GM19467 (cell line): ENCODE data around the gene NDUFA1.
"Not testable (repeated sequence)": the region's sequence is repeated elsewhere in the genome, so short reads cannot be mapped to it uniquely, and the experiment has no call there.

Experiments used
- ATAC-seq: cut with Tn5 transposase; IDR thresholded peaks from one replicate; pipeline ENCODE4 v1.9.1; 2021; ENCODE audit warnings: mild to moderate bottlenecking, moderate library complexity; ENCODE audit not compliant: unreplicated experiment

The NDUFA1 gene

DNA sequence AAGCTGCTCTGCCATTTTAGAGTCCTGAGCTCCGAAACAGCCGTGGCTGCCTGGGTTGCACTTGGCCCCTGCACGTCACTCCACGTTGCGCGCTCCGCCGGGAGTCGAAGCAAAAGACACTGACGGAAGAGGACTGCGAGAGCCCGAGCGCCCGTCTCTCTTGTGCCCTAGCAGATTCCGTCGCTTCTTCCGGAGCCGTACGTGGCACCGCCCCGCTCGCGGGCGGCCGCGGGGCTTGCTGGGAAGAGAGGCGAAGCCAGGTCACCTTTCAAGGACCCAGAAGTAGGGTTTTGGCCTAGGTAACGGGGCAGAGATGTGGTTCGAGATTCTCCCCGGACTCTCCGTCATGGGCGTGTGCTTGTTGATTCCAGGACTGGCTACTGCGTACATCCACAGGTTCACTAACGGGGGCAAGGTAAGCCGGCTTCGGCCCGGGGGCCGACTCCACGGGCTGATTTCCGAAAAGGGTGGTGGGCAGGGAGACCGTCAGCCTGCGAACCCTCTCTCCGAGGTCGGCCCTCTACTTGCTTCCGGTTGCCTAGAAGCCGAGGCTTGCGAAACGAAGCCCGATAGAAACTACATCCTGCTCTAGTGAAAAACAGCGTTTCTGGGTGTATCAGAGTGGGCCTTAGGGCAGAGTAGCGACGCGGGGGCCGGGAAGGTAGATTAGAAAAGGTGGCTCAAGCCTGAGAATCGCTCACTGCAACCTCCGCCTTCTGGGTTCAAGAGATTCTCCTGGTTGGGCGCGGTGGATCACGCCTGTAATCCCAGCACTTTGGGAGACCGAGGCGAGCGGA is at the start of gene NDUFA1, which contains the start of gene RNF113A:
NDUFA1 (plus strand) TSS at position 234 of the 797 bp plus-strand sequence; CDS start at position 314, 80 bp downstream.
RNF113A (minus strand) TSS at position 135 of the 797 bp plus-strand sequence; CDS start at position 15, 120 bp downstream.
- ATAC-seq: peak; percentile 87

DNA sequence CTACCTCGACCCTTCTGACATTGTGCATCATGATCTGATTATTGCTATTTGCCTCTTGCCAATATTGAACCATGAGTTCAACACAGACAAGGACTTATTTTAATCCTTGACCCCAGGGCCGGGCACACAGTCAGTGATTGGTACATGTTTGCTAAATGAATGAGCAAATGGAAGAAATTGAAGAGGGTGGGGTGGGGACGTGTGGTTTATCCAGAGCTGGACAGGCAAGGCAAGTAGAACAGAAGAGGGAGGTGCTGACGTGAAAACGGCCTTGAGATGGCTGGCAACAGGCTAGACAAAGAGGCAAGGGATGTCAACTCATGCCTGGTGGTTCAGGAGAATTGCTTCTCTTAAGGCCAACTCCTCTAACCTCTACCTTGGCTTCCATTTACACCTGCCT is 47.4 kb upstream of the NDUFA1 start:
- ATAC-seq: not testable (repeated sequence)

DNA sequence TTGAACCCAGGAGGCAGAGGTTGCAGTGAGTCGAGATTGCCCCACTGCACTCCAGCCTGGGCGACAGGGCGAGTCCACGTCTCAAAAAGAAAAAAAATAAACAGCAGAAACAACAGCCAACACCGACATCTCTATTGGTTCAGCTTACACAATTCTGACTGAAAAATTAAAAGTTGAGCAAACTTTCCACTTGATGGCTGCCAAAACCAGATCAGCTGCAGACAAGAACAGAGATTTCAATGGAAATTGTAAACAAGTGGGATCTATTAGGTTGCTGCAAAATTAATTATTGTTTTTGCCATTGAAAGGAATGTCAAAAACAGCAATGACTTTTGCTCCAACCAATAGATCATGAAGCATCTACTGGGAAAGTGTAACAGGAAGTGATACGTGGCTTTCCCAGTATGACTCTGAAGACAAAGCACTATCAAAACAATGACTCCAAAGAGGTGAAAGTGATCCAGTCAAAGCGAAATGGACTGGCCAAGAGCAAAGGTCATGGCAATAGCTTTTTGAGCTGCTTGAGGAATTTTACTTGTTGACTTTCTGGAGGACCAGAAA is 45.2 kb upstream of the NDUFA1 start:
- no peak for ATAC-seq

- ATAC-seq: no peak
These were observed 43.2 kb upstream of the NDUFA1 start for GRCh38 chrX:119828446-119828845.

DNA sequence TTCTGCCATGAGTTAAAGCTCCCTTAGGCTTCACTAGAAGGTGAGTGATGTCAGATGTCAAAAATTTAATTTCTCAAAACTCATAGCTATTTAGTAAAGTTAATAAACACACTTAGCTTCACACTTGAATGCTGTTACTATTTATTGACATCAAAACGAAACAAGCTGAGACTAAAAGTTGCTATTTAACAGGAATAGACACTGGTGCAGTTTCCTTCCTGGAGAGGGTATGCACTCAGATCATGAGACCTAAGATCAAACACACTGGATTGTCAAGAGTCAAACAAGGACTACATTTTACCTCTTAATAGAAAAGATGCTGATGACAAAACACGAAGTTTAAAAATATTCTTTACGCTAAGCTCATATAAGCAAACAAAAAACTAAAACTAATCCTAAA is 37.7 kb upstream of the NDUFA1 start:
- ATAC-seq: no peak

DNA sequence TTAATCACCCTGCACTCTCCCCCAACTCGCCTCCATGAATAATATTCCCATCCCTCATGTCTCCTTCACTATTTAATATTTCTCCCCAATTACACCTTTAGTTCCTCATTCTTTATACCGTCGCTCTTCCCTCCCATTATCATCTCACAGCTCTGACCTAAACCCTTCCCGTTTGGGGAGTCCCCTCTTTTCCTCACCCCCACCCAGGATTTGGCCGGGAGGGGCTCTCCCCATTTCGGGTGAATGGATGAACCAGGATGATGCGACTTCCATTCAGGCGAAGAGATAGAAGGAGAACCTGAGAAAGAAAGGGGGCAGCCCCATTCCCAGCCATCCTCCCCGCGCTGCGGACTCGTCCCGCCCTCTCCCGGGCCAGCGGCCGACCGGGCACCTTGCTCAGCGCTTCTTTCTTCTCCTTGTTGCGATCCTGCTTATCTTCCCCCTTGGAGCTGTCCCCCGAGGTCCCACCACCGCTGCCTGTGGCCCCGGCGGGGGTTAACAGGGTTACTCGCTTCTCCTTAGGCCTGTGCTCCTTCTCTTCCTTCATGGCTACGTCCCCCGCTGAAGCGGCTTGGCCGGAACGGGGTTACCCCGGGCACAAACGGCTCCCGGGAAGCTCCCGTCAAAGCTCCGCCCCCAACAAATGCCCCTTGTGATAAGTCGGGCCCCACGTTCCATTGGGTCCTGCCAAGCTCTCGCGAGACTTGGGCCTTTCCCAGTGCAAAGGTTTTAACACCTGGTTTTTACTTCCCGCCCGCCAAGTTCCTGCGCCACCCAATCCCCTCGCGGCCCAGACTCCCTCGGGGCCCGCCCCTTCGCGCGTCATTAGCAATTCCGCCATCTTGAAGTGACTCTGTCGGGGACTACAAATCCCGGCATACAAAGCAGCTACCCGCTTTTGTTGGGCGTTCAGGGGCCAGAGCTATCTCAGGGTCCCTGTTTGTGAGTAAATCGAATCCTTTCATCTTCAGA is 19.0 kb upstream of the NDUFA1 start, which contains the start of gene UPF3B:
UPF3B (minus strand) TSS at position 582 of the 972 bp plus-strand sequence; CDS start at position 547, 35 bp downstream.
- ATAC-seq: peak; percentile 90

DNA sequence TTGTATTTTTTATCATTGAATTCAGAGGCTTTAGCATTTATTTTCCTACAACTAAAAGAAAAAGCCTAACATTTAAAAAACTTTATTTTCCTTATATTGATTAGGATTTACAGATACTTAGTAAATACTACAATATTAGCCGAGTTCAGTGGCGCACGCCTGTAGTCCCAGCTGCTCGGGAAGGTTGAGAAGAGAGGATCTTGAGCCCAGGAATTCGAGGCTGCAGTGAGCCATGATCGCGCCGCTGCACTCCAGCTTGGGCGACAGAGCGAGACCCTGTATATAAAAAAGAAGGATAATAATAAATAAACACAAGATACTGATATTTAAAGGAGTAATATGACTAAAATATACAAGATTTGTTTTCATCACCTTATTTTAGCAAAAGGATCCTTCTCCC is 18.2 kb upstream of the NDUFA1 start:
- ATAC-seq: no peak

GRCh38 chrX:119870626-119871131 is 953 bp upstream of the NDUFA1 start:
- ATAC-seq: no peak

DNA sequence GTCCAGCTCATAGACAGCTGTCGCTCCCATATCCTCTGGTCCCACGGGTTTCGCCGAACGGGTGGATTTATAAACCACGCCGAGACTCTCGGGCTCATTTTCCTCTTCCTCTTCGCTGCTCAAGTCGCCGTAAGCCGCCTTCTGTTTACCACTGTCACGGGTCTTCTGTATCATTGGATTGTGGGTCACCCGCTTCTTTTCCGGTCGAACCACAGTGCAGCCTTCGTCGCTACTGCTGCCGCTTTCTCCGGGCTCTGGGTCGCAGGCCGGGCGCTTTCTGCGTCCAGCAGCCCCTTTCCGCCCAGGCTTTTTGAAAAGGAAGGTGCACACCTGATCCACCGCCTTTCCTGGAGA is 410 bp upstream of the NDUFA1 start:
- peak; percentile 41 for ATAC-seq

GRCh38 chrX:119878740-119879139 is 7.1 kb downstream of the NDUFA1 start:
- no peak for ATAC-seq

DNA sequence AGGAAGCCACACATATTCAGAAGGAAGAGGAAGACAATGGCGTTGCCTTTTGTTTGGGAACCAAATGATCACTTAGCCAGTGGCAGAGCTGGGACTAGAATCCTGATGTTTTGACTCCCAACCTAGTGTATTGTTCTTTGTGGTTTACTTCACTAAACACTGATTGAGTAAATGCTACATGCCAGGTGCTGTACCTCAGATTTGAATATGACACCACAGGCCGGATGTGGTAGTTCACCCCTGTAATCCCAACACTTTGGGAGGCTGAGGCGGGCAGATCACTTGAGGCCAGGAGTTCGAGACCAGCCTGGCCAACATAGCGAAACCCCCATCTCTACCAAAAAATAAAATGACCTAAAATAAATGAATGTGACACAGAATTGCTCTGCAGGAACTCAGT is 8.4 kb downstream of the NDUFA1 start:
- no peak for ATAC-seq

- ATAC-seq: no peak
These were observed 9.2 kb downstream of the NDUFA1 start for GRCh38 chrX:119880552-119881437.

DNA sequence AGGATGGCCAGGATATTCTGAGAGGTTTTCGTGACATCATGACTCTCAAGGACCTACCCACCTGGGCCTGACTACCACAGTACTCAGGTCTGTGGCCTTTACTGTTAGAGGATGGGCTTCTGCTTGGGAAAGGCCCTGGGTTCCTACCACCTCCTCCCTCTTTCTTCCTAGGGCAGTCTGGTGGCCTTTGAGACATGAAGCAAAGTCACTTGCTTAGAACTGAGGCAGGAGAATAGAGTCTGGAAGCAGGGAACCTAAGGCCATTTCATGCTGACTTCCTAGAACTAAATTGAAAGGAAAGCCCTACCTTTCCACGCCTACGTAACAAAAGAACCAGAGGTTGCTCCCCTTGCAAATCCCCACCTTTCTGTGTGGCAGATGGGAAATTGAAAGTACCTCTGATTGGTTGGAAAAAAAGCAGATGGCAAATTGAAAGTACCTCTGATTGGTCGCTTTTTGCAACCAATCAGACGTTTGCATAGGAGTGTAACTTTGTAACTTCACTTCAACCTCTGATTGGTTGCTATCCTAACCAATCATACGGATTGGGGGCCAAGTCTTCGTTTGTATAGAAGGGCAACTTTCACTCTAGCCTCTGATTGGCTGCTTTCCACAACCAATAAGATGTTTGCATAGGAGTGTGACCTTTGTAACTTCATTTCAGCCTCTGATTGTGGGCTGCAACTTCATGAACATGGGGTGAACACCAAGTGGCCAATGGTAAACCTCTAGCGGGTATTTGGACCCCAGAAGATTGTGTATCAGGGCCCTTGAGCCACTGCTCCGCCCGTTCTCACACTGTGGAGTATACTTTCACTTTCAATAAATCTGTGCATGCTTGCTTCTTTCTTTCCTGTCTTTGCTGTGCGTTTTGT is 14.2 kb downstream of the NDUFA1 start:
- no peak for ATAC-seq

GRCh38 chrX:119887721-119888425 is 16.2 kb downstream of the NDUFA1 start:
- no peak for ATAC-seq

DNA sequence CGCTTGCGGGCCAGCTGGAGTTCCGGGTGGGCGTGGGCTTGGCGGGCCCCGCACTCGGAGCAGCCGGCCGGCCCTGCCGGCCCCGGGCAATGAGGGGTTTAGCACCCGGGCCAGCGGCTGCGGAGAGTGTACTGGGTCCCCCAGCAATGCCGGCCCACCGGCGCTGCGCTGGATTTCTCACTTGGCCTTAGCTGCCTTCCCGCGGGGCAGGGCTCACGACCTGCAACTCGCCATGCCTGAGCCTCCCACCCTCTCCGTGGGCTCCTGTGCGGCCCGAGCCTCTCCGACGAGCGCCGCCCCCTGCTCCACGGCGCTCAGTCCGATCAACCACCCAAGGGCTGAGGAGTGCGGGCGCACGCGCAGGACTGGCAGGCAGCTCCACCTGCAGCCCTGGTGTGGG is 19.0 kb downstream of the NDUFA1 start:
- not testable (repeated sequence) for ATAC-seq

GRCh38 chrX:119891961-119892692 is 20.5 kb downstream of the NDUFA1 start:
- ATAC-seq: not testable (repeated sequence)

DNA sequence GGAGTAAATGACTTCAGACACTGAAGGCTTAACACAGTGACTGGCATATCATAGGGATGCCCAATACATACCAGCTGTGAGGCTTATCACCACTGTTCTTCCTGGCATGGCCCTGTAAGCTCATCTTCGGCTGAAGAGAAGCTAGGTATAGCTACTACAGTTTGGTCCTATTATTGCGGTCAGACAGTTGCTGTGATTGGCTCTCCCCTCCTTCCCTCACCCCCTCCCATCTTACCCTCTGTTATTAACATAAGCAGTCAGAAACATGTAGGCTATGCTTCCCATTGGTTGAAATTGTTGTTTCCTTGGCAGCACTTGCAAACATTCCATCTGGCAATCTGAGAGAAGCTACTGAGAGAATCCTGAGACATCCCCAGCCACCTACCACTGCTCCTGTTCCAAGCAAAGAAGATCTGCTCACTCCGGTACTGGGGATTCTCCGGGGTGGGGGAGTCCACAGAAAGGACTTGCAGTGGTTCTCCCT is 24.3 kb downstream of the NDUFA1 start, which contains the start of gene AKAP14:
AKAP14 (plus strand) TSS at position 51 of the 484 bp plus-strand sequence. CDS start 7,331 bp downstream, outside the sequence.
- ATAC-seq: no peak
